Measurements from ENCODE around the gene DCAF4L1. TPM values are rescaled to one million over a fixed set of nuclear protein-coding genes. Genes with fewer than 3 reads are reported as not detected.

DCAF4L1 gene
- polyA plus RNA-seq, 4 donors = 0.06 to 0.24 (median 0.22) TPM; not detected in 1

GRCh38 chr4:41975341-41975740, 6.2 kb upstream of the DCAF4L1 start:
- no peaks in the 10 kb centered on the region for H3K27me3 ChIP-seq (ENCODE audit: control insufficient read depth in 3 of 3, insufficient read depth in 3 of 3, low read length in 3 of 3)
- H3K27ac ChIP-seq (ENCODE audit: low read depth in 1 of 3, low read length in 2 of 3) = no peak overlapping the region
- DNase-seq = no peak
- peaks cover 0 to 9% (median 1%) of the 10 kb centered on the region in 3 donors for H3K4me1 ChIP-seq (ENCODE audit: control insufficient read depth in 3 of 3, insufficient read depth in 2 of 3, low read depth in 1 of 3, low read length in 2 of 3)
- no peaks in the 10 kb centered on the region for H3K36me3 ChIP-seq (ENCODE audit: control insufficient read depth in 3 of 3, insufficient read depth in 2 of 3, low read depth in 1 of 3, low read length in 3 of 3)
- H3K4me3 ChIP-seq (ENCODE audit: low read depth in 1 of 3, low read length in 3 of 3) = no peak overlapping the region
- 80 to 95% (median 83%) methylated on average over 1 of the region's 1 CpG for WGBS, 3 donors
- peaks cover 0 to 2% of the 10 kb centered on the region in 2 donors for H3K9me3 ChIP-seq (ENCODE audit: control insufficient read depth in 2 of 2, insufficient read depth in 1 of 2, low read depth in 1 of 2, low read length in 1 of 2)
- FAIRE-seq = no peak

GRCh38 chr4:41976775-41977516, 4.6 kb upstream of the DCAF4L1 start:
- FAIRE-seq (no peak), DNase-seq (peak; percentile 13 to 42)
- no peaks in the 10 kb centered on the region for H3K27me3 ChIP-seq (ENCODE audit: control insufficient read depth in 3 of 3, insufficient read depth in 3 of 3, low read length in 3 of 3)
- no peaks in the 10 kb centered on the region for H3K36me3 ChIP-seq (ENCODE audit: control insufficient read depth in 3 of 3, insufficient read depth in 2 of 3, low read depth in 1 of 3, low read length in 3 of 3)
- H3K4me3 ChIP-seq (ENCODE audit: low read depth in 1 of 3, low read length in 3 of 3) = no peak overlapping the region
- peaks cover 0 to 2% of the 10 kb centered on the region in 2 donors for H3K9me3 ChIP-seq (ENCODE audit: control insufficient read depth in 2 of 2, insufficient read depth in 1 of 2, low read depth in 1 of 2, low read length in 1 of 2)
- 9 to 42% (median 36%) methylated on average over 1 of the region's 1 CpG for WGBS, 3 donors
- H3K4me1 ChIP-seq (ENCODE audit: control insufficient read depth in 3 of 3, insufficient read depth in 2 of 3, low read depth in 1 of 3, low read length in 2 of 3) = peaks cover 0 to 9% (median 1%) of the 10 kb centered on the region in 3 donors
- H3K27ac ChIP-seq (ENCODE audit: low read depth in 1 of 3, low read length in 2 of 3) = peak overlapping the region in 1 of 3 donors; percentile 78

GRCh38 chr4:41977709-41978108, 3.8 kb upstream of the DCAF4L1 start:
- Histone ChIP-seq H3K27me3 (ENCODE audit: control insufficient read depth in 3 of 3, insufficient read depth in 3 of 3, low read length in 3 of 3) (no peaks in the 10 kb centered on the region), H3K36me3 (ENCODE audit: control insufficient read depth in 3 of 3, insufficient read depth in 2 of 3, low read depth in 1 of 3, low read length in 3 of 3) (no peaks in the 10 kb centered on the region), H3K27ac (ENCODE audit: low read depth in 1 of 3, low read length in 2 of 3) (peak overlapping the region in 1 of 3 donors; percentile 78), H3K4me3 (ENCODE audit: low read depth in 1 of 3, low read length in 3 of 3) (no peak overlapping the region), H3K4me1 (ENCODE audit: control insufficient read depth in 3 of 3, insufficient read depth in 2 of 3, low read depth in 1 of 3, low read length in 2 of 3) (peaks cover 0 to 9% (median 1%) of the 10 kb centered on the region in 3 donors), H3K9me3 (ENCODE audit: control insufficient read depth in 2 of 2, insufficient read depth in 1 of 2, low read depth in 1 of 2, low read length in 1 of 2) (peaks cover 0 to 2% of the 10 kb centered on the region in 2 donors)
- WGBS, 3 donors = 43 to 56% (median 47%) methylated on average over 3 of the region's 3 CpGs
- DNase-seq (no peak), FAIRE-seq (no peak)

GRCh38 chr4:41982716-41983115, 1.2 kb downstream of the DCAF4L1 start:
- Histone ChIP-seq H3K27me3 (ENCODE audit: control insufficient read depth in 3 of 3, insufficient read depth in 3 of 3, low read length in 3 of 3) (no peaks in the 10 kb centered on the region), H3K4me3 (ENCODE audit: low read depth in 1 of 3, low read length in 3 of 3) (no peak overlapping the region), H3K36me3 (ENCODE audit: control insufficient read depth in 3 of 3, insufficient read depth in 2 of 3, low read depth in 1 of 3, low read length in 3 of 3) (no peaks in the 10 kb centered on the region), H3K9me3 (ENCODE audit: control insufficient read depth in 2 of 2, insufficient read depth in 1 of 2, low read depth in 1 of 2, low read length in 1 of 2) (no peaks in the 10 kb centered on the region), H3K4me1 (ENCODE audit: control insufficient read depth in 3 of 3, insufficient read depth in 2 of 3, low read depth in 1 of 3, low read length in 2 of 3) (no peaks in the 10 kb centered on the region), H3K27ac (ENCODE audit: low read depth in 1 of 3, low read length in 2 of 3) (no peak overlapping the region)
- DNase-seq (no peak), FAIRE-seq (no peak)
- 93 to 95% (median 94%) methylated on average over 22 of the region's 22 CpGs for WGBS, 3 donors

GRCh38 chr4:41985151-41985550, 3.6 kb downstream of the DCAF4L1 start:
- Histone ChIP-seq H3K27me3 (ENCODE audit: control insufficient read depth in 3 of 3, insufficient read depth in 3 of 3, low read length in 3 of 3) (no peaks in the 10 kb centered on the region), H3K36me3 (ENCODE audit: control insufficient read depth in 3 of 3, insufficient read depth in 2 of 3, low read depth in 1 of 3, low read length in 3 of 3) (no peaks in the 10 kb centered on the region), H3K4me3 (ENCODE audit: low read depth in 1 of 3, low read length in 3 of 3) (no peak overlapping the region), H3K9me3 (ENCODE audit: control insufficient read depth in 2 of 2, insufficient read depth in 1 of 2, low read depth in 1 of 2, low read length in 1 of 2) (no peaks in the 10 kb centered on the region), H3K27ac (ENCODE audit: low read depth in 1 of 3, low read length in 2 of 3) (no peak overlapping the region), H3K4me1 (ENCODE audit: control insufficient read depth in 3 of 3, insufficient read depth in 2 of 3, low read depth in 1 of 3, low read length in 2 of 3) (no peaks in the 10 kb centered on the region)
- FAIRE-seq (no peak), DNase-seq (no peak)
- WGBS, 3 donors = 51 to 63% (median 56%) methylated on average over 1 of the region's 1 CpG

GRCh38 chr4:41989994-41990364, 8.4 kb downstream of the DCAF4L1 start:
- Histone ChIP-seq H3K36me3 (ENCODE audit: control insufficient read depth in 3 of 3, insufficient read depth in 2 of 3, low read depth in 1 of 3, low read length in 3 of 3) (peaks cover 0 to 3% (median 0%) of the 10 kb centered on the region in 3 donors), H3K9me3 (ENCODE audit: control insufficient read depth in 2 of 2, insufficient read depth in 1 of 2, low read depth in 1 of 2, low read length in 1 of 2) (no peaks in the 10 kb centered on the region), H3K4me1 (ENCODE audit: control insufficient read depth in 3 of 3, insufficient read depth in 2 of 3, low read depth in 1 of 3, low read length in 2 of 3) (peaks cover 5 to 6% (median 6%) of the 10 kb centered on the region in 3 donors), H3K4me3 (ENCODE audit: low read depth in 1 of 3, low read length in 3 of 3) (peak overlapping the region; percentile 46 to 98 (median 75)), H3K27me3 (ENCODE audit: control insufficient read depth in 3 of 3, insufficient read depth in 3 of 3, low read length in 3 of 3) (no peaks in the 10 kb centered on the region), H3K27ac (ENCODE audit: low read depth in 1 of 3, low read length in 2 of 3) (peak overlapping the region in 2 of 3 donors; percentile 81 to 87)
- FAIRE-seq (no peak), DNase-seq (no peak)
- 0 to 2% (median 1%) methylated on average over 12 of the region's 12 CpGs for WGBS, 3 donors

GRCh38 chr4:41990365-41991111, 9.0 kb downstream of the DCAF4L1 start, which contains the start of gene SLC30A9:
SLC30A9 (plus strand) TSS chr4:41990530; CDS start chr4:41990652, 122 bp downstream.
- Histone ChIP-seq H3K4me1 (ENCODE audit: control insufficient read depth in 3 of 3, insufficient read depth in 2 of 3, low read depth in 1 of 3, low read length in 2 of 3) (peaks cover 5 to 6% (median 6%) of the 10 kb centered on the region in 3 donors), H3K36me3 (ENCODE audit: control insufficient read depth in 3 of 3, insufficient read depth in 2 of 3, low read depth in 1 of 3, low read length in 3 of 3) (peaks cover 0 to 3% (median 0%) of the 10 kb centered on the region in 3 donors), H3K27ac (ENCODE audit: low read depth in 1 of 3, low read length in 2 of 3) (peak within 1 kb of the TSS; percentile 71 to 87 (median 81)), H3K4me3 (ENCODE audit: low read depth in 1 of 3, low read length in 3 of 3) (peak within 1 kb of the TSS; percentile 71 to 98 (median 75)), H3K9me3 (ENCODE audit: control insufficient read depth in 2 of 2, insufficient read depth in 1 of 2, low read depth in 1 of 2, low read length in 1 of 2) (no peaks in the 10 kb centered on the region), H3K27me3 (ENCODE audit: control insufficient read depth in 3 of 3, insufficient read depth in 3 of 3, low read length in 3 of 3) (no peaks in the 10 kb centered on the region)
- DNase-seq (peak; percentile 98), FAIRE-seq (no peak)
- 0 to 1% (median 0%) methylated on average over 55 to 64 of the region's 64 CpGs for WGBS, 3 donors

- H3K4me3 ChIP-seq (ENCODE audit: low read depth in 1 of 3, low read length in 3 of 3) = no peak overlapping the region
- H3K9me3 ChIP-seq (ENCODE audit: control insufficient read depth in 2 of 2, insufficient read depth in 1 of 2, low read depth in 1 of 2, low read length in 1 of 2) = no peaks in the 10 kb centered on the region
- DNase-seq (peak; percentile 29 to 52), FAIRE-seq (peak; percentile 47)
- WGBS, 3 donors = 86 to 87% (median 86%) methylated on average over 10 of the region's 10 CpGs
- H3K4me1 ChIP-seq (ENCODE audit: control insufficient read depth in 3 of 3, insufficient read depth in 2 of 3, low read depth in 1 of 3, low read length in 2 of 3) = peaks cover 5 to 6% (median 6%) of the 10 kb centered on the region in 3 donors
- H3K36me3 ChIP-seq (ENCODE audit: control insufficient read depth in 3 of 3, insufficient read depth in 2 of 3, low read depth in 1 of 3, low read length in 3 of 3) = peaks cover 0 to 8% (median 0%) of the 10 kb centered on the region in 3 donors
- no peak overlapping the region for H3K27ac ChIP-seq (ENCODE audit: low read depth in 1 of 3, low read length in 2 of 3)
- no peaks in the 10 kb centered on the region for H3K27me3 ChIP-seq (ENCODE audit: control insufficient read depth in 3 of 3, insufficient read depth in 3 of 3, low read length in 3 of 3)
Measured at GRCh38 chr4:41991916-41992767, 10.6 kb downstream of the DCAF4L1 start.
